NCI-H345 (cell line): ENCODE results near the gene ZNF606.

ENCODE experiments used
- DNase-seq: peaks from one replicate; lab custom pipeline; 2025; lab: John Stamatoyannopoulos, UW

ZNF606 gene

DNA sequence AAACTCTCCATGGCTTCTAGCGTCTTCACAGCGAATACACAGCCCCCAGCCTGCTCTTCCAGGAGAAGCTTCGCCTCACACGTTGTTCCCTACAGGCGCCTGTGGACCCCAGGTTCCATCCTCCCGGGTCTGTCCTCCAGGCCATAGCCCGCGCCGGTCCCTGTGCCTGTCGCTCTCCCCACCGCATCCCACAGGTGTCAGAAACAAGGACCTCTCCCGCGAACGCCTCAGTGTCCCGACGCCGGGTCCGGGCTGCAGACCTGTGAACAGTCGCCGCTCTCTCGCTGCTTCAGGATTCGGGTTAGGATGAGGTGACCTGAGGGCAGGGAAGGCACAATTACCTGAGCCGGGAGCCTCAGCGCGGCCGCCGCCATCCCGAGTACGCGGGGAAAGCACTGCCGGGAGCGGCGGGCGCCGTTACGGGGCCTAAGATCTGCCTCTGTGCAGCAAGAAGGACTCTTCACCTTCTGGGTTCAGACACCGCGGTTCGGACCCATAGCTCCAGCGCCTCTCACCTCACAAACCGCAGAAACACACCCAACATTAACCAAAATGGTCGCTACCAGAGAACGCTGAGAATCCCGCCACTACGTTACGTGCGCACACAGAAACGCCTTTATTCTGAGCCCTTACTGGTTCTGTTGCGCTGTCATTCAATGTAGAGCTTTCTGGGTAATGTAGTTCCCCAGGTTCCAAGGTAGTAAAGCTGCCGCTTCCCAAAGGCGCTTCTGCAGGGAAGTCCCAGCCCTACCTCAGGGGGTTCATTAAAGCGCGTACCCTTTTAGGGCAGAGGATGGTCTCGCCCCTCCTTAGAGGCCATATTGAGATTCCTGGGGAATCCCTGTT lies 67.6 kb downstream of the ZNF606 start, which contains the start of gene ZNF418:
TSS of gene ZNF418 (minus strand) at position 583 of the 846 bp plus-strand sequence. CDS start 1,580 bp downstream, outside the sequence.
- DNase-seq = no peak

DNA sequence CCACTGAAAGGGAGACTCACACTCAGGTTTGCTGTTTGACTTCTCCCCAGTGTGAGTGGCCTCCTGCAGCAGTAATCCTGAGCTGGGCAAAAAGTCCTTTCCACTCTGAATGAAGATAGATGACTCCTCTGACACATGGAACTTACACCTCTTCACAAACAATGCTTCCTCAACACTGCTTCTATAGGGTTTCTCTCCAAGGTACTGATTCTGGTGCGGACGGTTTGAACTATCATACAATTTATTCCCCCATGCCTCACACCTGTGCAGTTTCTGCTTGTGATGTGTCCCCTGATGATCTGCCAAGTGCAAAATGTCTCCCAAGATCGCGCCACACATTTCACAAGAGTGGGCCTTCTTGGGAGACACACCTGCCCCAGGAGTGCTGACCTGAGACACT lies 75.0 kb downstream of the ZNF606 start:
- DNase-seq = no peak
